ENCODE data around the gene KANSL1. TPM values are rescaled to one million over a fixed set of nuclear protein-coding genes. Genes with fewer than 3 reads are reported as not detected.

KANSL1 gene
- total and polyA plus RNA-seq, 7 experiments from 2014 or later: 17.4 to 230 (median 163) TPM

DNA sequence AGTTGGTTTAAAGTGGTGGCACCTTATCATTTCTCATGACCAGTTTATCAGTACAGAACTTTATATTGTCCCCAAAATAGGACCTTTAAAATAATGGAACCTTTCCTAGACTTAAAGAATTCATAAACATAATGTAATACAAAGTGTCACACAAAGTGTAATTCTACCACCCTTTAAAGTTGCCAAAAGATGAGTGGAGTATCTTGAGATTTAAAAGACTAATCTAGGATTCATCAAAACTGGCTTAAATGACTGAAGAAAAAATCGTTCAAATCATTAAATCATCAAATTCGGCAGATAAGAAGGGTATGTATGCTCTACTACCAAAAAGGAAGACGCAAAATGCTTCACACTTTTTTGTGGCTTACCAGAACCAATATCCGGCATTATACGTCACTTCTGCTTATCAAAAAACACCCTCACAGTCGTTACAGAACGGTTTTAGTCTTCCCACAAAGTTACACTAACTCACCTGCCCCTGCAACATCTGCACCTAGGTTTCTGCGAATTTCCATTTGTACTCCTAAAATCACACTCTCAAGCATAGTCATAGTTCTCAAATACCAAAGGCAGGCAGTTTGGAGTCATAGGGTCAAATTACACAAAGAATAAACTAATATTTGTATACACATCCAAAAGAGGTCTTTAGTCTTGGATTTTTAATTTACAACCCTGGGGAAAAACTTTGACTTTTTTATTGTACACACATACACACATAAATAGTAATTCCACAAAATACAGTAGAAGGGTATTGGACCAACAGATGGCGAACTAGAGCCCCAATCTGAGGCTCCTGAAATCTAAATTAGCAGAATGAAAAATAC lies 1.4 kb upstream of the KANSL1 start:
- Histone ChIP-seq H3K36me3 (ENCODE audit: control insufficient read depth in 2 of 3, insufficient read depth in 3 of 3, low read length in 3 of 3) (peaks cover 0 to 10% (median 0%) of the 10 kb centered on the region in 3 experiments), H3K9me3 (ENCODE audit: control insufficient read depth in 2 of 3, low read length in 3 of 3) (no peaks in the 10 kb centered on the region), H3K27ac (ENCODE audit: low read depth, low read length) (peak overlapping the region; percentile 93), H3K4me1 (ENCODE audit: control insufficient read depth in 2 of 2, insufficient read depth in 2 of 2, low read length in 2 of 2) (peaks cover 39 to 43% of the 10 kb centered on the region in 2 donors), H3K4me3 (ENCODE audit: low read length) (peak overlapping the region; percentile 84), H3K27me3 (ENCODE audit: control insufficient read depth in 2 of 2, insufficient read depth in 2 of 2, low read length in 2 of 2) (no peaks in the 10 kb centered on the region)
- DNase-seq (peak in 8 of 9 donors; percentile 61 to 96 (median 92)), ATAC-seq (peak; percentile 62)
- peak overlapping the region; percentile 75 to 98 (median 84) for H3K4me3 Mint-ChIP-seq
- peak overlapping the region; percentile 87 to 100 (median 97) for H3K27ac Mint-ChIP-seq
- ChIA-PET CTCF (interaction anchor here (0.6 to 1.5 kb wide), 9 partner anchors 11 to 92 kb away, joined by 3 to 34 read pairs (median 4); no protein-coding TSS in a partner anchor), POLR2A (interaction anchor here (0.6 to 2.6 kb wide), 12 partner anchors 7 to 149 kb away, joined by 3 to 37 read pairs (median 4); no protein-coding TSS in a partner anchor)
- H3K4me1 Mint-ChIP-seq: peaks cover 42 to 67% (median 61%) of the 10 kb centered on the region in 7 donors
- H3K27me3 Mint-ChIP-seq: no peaks in the 10 kb centered on the region
- peaks cover 0 to 5% (median 0%) of the 10 kb centered on the region in 11 donors for H3K9me3 Mint-ChIP-seq
- intact Hi-C loops (cut with micrococcal nuclease): loop anchor here (1.0 to 10.0 kb wide), 12 partner anchors 19 to 1338 kb away; partner anchors contain the start of genes MAP3K14 (in 2 of the 2), HEXIM1 (in 1 of the 2) and NPEPPS (in 1 of the 2)
- peaks cover 4 to 16% (median 10%) of the 10 kb centered on the region in 5 donors for H3K36me3 Mint-ChIP-seq

DNA sequence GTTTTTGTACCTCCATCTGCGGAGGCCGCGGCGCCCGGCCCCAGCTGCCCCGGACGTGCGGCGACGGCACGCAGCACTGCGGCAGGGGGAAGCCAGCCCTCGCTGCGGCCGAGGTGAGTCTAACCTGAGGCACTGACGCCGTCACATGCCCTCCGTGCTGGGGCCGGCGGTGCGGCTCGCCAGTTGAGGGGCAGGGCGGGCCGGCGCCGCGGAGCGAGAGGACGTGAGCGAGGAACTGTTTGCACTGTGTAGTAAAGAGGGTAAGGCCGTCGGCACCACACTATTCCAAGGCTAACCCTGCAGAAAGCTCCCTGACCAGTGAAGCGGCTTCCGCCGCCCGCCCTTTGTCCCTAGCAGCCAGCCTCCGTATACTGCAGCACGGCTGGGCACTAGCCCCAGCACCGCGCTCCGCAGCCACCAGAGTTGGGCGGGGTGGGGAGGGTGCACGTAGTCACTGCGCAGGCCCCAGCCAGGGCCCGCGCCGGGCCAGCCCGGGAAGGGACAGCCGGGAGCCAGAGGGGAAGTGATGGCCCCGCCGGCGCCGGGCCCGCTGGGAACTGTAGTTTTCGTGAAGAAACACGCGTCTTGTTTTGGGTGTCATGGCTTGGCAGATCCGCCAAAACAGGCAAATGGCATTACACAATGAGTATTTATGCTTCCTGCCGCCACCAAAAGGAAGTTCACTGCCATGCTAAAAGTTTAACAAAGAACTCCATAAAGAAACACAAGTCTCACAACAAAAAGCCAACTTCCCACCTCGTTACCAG lies 580 bp upstream of the KANSL1 start:
- peaks cover 0 to 10% (median 0%) of the 10 kb centered on the region in 3 experiments for H3K36me3 ChIP-seq (ENCODE audit: control insufficient read depth in 2 of 3, insufficient read depth in 3 of 3, low read length in 3 of 3)
- Mint-ChIP-seq H3K4me1 (peaks cover 44 to 67% (median 61%) of the 10 kb centered on the region in 7 donors), H3K9me3 (peaks cover 0 to 5% (median 0%) of the 10 kb centered on the region in 11 donors), H3K4me3 (peak overlapping the region; percentile 75 to 98 (median 84)), H3K27me3 (no peaks in the 10 kb centered on the region), H3K36me3 (peaks cover 4 to 16% (median 10%) of the 10 kb centered on the region in 5 donors), H3K27ac (peak overlapping the region; percentile 87 to 100 (median 97))
- peak; percentile 80 for ATAC-seq
- ChIA-PET CTCF (interaction anchor here (0.6 to 1.5 kb wide), 12 partner anchors 11 to 192 kb away, joined by 3 to 34 read pairs (median 4); no protein-coding TSS in a partner anchor), POLR2A (interaction anchor here (0.6 to 2.6 kb wide), 21 partner anchors 8 to 155 kb away, joined by 3 to 37 read pairs (median 4); no protein-coding TSS in a partner anchor)
- peaks cover 47 to 51% of the 10 kb centered on the region in 2 donors for H3K4me1 ChIP-seq (ENCODE audit: control insufficient read depth in 2 of 2, insufficient read depth in 2 of 2, low read length in 2 of 2)
- intact Hi-C loops (cut with micrococcal nuclease): loop anchor here (1.0 to 10.0 kb wide), 15 partner anchors 19 to 1338 kb away; partner anchors contain the start of genes MAP3K14 (in 2 of the 2), HEXIM1 (in 1 of the 2) and NPEPPS (in 1 of the 2)
- H3K4me3 ChIP-seq (ENCODE audit: low read length): peak overlapping the region; percentile 84
- H3K27ac ChIP-seq (ENCODE audit: low read depth, low read length): peak overlapping the region; percentile 93
- peak; percentile 85 to 95 (median 92) for DNase-seq
- H3K9me3 ChIP-seq (ENCODE audit: control insufficient read depth in 2 of 3, low read length in 3 of 3): no peaks in the 10 kb centered on the region
- H3K27me3 ChIP-seq (ENCODE audit: control insufficient read depth in 2 of 2, insufficient read depth in 2 of 2, low read length in 2 of 2): no peaks in the 10 kb centered on the region

DNA sequence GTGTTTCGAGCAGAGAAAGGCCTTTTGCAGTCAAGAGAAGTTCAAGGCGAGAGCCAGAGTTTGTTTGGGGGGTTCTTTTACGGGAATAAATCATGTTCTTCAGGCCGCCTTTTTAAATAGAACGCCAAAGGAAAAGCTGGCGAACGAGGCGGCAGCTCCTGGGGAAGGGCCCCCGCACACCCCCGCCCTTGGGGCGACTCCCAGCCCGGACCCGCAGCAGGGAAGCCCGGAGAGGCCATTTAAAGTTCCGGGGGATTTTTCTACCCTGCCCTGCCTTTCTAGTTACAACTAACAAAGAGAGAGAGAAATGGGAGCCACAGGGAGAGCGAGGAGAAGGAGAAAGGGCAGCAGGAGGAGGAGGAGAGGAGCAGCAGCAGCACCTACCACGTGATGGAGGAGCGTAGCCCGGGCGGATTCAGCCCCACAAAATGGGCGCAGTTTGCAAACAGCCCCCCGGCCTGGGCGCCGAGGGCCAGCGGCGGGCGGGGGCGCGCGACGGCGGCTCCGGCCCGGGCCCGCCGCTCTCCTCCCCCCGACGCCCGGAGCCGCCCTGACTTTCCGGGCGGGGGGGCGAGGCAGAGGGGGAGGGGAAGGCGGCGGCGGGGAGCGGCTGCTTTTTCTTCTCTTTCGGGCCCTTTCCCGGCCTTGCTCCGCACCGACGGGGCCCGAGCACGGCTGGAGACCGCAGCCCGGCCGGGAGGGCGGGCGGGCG lies 634 bp downstream of the KANSL1 start:
- ATAC-seq (peak; percentile 8), DNase-seq (peak in 8 of 9 donors; percentile 49 to 73 (median 58))
- Histone ChIP-seq H3K27me3 (ENCODE audit: control insufficient read depth in 2 of 2, insufficient read depth in 2 of 2, low read length in 2 of 2) (no peaks in the 10 kb centered on the region), H3K27ac (ENCODE audit: low read depth, low read length) (peak overlapping the region; percentile 94), H3K9me3 (ENCODE audit: control insufficient read depth in 2 of 3, low read length in 3 of 3) (no peaks in the 10 kb centered on the region), H3K4me3 (ENCODE audit: low read length) (peak overlapping the region; percentile 90), H3K4me1 (ENCODE audit: control insufficient read depth in 2 of 2, insufficient read depth in 2 of 2, low read length in 2 of 2) (peaks cover 52 to 57% of the 10 kb centered on the region in 2 donors), H3K36me3 (ENCODE audit: control insufficient read depth in 2 of 3, insufficient read depth in 3 of 3, low read length in 3 of 3) (peaks cover 0 to 10% (median 0%) of the 10 kb centered on the region in 3 experiments)
- intact Hi-C loops (cut with micrococcal nuclease): loop anchor here (1.0 to 10.0 kb wide), 10 partner anchors 20 to 1340 kb away; partner anchors contain the start of genes MAP3K14 (in 2 of the 2), HEXIM1 (in 1 of the 2) and NPEPPS (in 1 of the 2)
- H3K27ac Mint-ChIP-seq: peak overlapping the region; percentile 89 to 100 (median 98)
- H3K36me3 Mint-ChIP-seq: peaks cover 4 to 17% (median 10%) of the 10 kb centered on the region in 5 donors
- peak overlapping the region; percentile 93 to 100 (median 98) for H3K4me3 Mint-ChIP-seq
- H3K9me3 Mint-ChIP-seq: peaks cover 0 to 5% (median 0%) of the 10 kb centered on the region in 11 donors
- H3K4me1 Mint-ChIP-seq: peaks cover 53 to 68% (median 63%) of the 10 kb centered on the region in 7 donors
- POLR2A ChIA-PET: interaction anchor here (0.6 to 2.6 kb wide), 19 partner anchors 9 to 153 kb away, joined by 3 to 37 read pairs (median 4); no protein-coding TSS in a partner anchor
- CTCF ChIA-PET: interaction anchor here (0.5 to 1.5 kb wide), 17 partner anchors 10 to 162 kb away, joined by 3 to 34 read pairs (median 4); no protein-coding TSS in a partner anchor
- no peaks in the 10 kb centered on the region for H3K27me3 Mint-ChIP-seq

DNA sequence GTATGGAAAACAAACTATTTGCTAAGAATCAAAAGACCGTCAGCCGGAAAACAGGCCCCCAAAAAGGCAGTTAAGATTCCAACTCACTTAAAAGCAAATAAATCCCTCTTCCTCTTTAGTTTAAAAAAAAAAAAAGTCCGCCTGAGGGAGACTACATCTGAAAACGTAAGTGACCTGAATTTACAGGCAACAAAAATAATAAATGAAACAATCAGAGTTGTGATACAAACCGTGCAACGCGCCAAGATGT lies 1.1 kb downstream of the KANSL1 start:
- H3K9me3 ChIP-seq (ENCODE audit: control insufficient read depth in 2 of 3, low read length in 3 of 3): no peaks in the 10 kb centered on the region
- Mint-ChIP-seq H3K9me3 (peaks cover 0 to 5% (median 0%) of the 10 kb centered on the region in 11 donors), H3K4me1 (peaks cover 52 to 68% (median 63%) of the 10 kb centered on the region in 7 donors), H3K27me3 (no peaks in the 10 kb centered on the region), H3K27ac (peak overlapping the region; percentile 89 to 100 (median 98)), H3K36me3 (peaks cover 4 to 14% (median 8%) of the 10 kb centered on the region in 5 donors), H3K4me3 (peak overlapping the region; percentile 93 to 100 (median 98))
- H3K27ac ChIP-seq (ENCODE audit: low read depth, low read length): peak overlapping the region; percentile 94
- ATAC-seq (no peak), DNase-seq (no peak)
- H3K4me1 ChIP-seq (ENCODE audit: control insufficient read depth in 2 of 2, insufficient read depth in 2 of 2, low read length in 2 of 2): peaks cover 52 to 62% of the 10 kb centered on the region in 2 donors
- POLR2A ChIA-PET: interaction anchor here (0.7 to 2.1 kb wide), 6 partner anchors 23 to 129 kb away, joined by 3 to 7 read pairs (median 4); no protein-coding TSS in a partner anchor
- H3K36me3 ChIP-seq (ENCODE audit: control insufficient read depth in 2 of 3, insufficient read depth in 3 of 3, low read length in 3 of 3): peaks cover 0 to 10% (median 0%) of the 10 kb centered on the region in 3 experiments
- peak overlapping the region; percentile 90 for H3K4me3 ChIP-seq (ENCODE audit: low read length)
- intact Hi-C loops (cut with micrococcal nuclease): loop anchor here (2.0 to 10.0 kb wide), 7 partner anchors 19 to 1340 kb away; partner anchors contain the start of genes MAP3K14 (in 2 of the 2), HEXIM1 (in 1 of the 2) and NPEPPS (in 1 of the 2)
- CTCF ChIA-PET: interaction anchor here (0.6 to 1.1 kb wide), 3 partner anchors 21 to 147 kb away, joined by 3 read pairs; no protein-coding TSS in a partner anchor
- no peaks in the 10 kb centered on the region for H3K27me3 ChIP-seq (ENCODE audit: control insufficient read depth in 2 of 2, insufficient read depth in 2 of 2, low read length in 2 of 2)

DNA sequence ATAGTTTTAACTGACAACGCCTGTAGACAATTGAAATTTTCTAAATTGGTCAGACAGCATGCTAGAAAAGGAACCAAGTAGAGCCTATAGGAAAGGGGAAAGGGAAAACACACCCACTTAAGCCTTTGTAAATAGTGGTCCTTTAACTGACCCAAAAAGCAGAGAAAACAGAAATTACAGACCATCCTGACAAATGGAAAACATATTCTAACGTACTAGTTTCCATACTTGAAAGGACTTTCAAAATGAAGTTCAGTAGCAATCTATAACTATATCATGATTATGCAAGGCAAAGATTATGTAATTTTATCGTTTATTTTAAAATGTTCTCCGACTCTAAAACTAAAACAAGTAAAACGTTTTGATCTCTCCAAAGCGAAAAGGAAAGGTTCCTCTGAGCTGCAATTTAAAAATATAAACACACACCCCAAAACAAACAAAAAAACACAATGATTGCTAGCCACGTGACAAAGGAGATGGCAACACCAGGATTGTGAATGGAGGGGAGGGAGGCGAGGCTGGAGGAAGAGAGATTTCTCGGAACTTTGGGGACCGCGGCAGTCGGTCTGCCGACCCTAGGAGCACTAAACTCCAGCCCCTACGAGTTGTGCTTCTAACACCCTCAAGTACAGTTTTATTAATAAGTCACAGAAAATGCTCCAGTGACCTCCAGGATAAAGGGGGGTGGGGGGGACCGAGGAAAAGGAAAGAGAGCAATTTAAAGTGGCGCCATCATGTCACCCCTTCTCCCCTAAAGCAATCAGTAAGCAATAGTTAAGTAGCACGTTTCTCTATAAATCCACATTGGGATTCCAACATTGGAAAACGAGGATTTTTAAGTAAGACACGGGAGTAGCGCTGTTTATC lies 1.7 kb downstream of the KANSL1 start:
- H3K4me1 ChIP-seq (ENCODE audit: control insufficient read depth in 2 of 2, insufficient read depth in 2 of 2, low read length in 2 of 2): peaks cover 52 to 67% of the 10 kb centered on the region in 2 donors
- POLR2A ChIA-PET: interaction anchor here (0.7 to 2.1 kb wide), 5 partner anchors 23 to 129 kb away, joined by 3 to 7 read pairs (median 4); no protein-coding TSS in a partner anchor
- DNase-seq: no peak

More for the DNA sequence above, 1.7 kb downstream of the KANSL1 start:
- Histone ChIP-seq H3K27me3 (ENCODE audit: control insufficient read depth in 2 of 2, insufficient read depth in 2 of 2, low read length in 2 of 2) (no peaks in the 10 kb centered on the region), H3K27ac (ENCODE audit: low read depth, low read length) (peak overlapping the region; percentile 94), H3K4me3 (ENCODE audit: low read length) (peak overlapping the region; percentile 90), H3K36me3 (ENCODE audit: control insufficient read depth in 2 of 3, insufficient read depth in 3 of 3, low read length in 3 of 3) (peaks cover 0 to 10% (median 0%) of the 10 kb centered on the region in 3 experiments), H3K9me3 (ENCODE audit: control insufficient read depth in 2 of 3, low read length in 3 of 3) (no peaks in the 10 kb centered on the region)
- Mint-ChIP-seq H3K27me3 (no peaks in the 10 kb centered on the region), H3K4me3 (peak overlapping the region; percentile 93 to 100 (median 98)), H3K4me1 (peaks cover 52 to 70% (median 63%) of the 10 kb centered on the region in 7 donors), H3K36me3 (peaks cover 4 to 12% (median 5%) of the 10 kb centered on the region in 5 donors), H3K27ac (peak overlapping the region; percentile 89 to 100 (median 98)), H3K9me3 (peaks cover 0 to 5% (median 0%) of the 10 kb centered on the region in 11 donors)
- ATAC-seq: no peak
- intact Hi-C loops (cut with micrococcal nuclease): loop anchor here (2.0 to 10.0 kb wide), 7 partner anchors 19 to 1341 kb away; partner anchors contain the start of genes MAP3K14 (in 2 of the 2), HEXIM1 (in 1 of the 2) and NPEPPS (in 1 of the 2)
- CTCF ChIA-PET: interaction anchor here (0.6 to 1.1 kb wide), 4 partner anchors 14 to 147 kb away, joined by 3 to 4 read pairs (median 3); no protein-coding TSS in a partner anchor
